DMS53 treated with DMSO at 0.1 percent for 48 hours (cell line): ENCODE data around the gene TCIRG1.

ENCODE experiments used
- DNase-seq: peaks from one replicate; lab custom pipeline; 2025; ENCODE audit not compliant: unreplicated experiment; lab: John Stamatoyannopoulos, UW

The TCIRG1 gene

DNA sequence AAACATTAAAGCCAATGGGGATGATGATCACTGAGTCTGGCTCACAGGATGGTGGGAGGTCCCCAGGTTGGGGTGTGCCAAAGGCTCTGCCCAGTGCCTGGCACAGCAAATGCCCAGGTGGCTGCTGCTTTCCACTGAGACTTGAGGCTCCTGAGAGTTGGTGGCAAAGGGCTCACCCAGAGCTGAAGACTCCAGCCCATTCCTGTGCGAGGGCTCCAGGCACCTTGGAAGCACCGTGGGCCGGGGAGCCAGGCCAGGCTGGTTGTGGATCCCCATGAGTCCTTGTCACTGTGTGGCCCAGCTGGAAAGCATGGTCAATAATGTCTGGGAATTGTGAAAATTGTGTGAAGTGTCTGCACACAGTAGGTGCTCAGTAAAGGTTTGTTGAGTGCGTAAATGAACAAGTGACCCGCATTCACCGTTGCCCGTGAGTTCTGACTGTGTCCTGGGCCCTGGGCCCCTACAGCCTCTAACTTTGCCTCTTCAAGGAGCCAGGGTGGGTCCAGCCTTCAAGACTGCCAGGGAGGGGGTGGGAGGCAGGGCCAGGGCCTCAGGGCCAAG, 32.1 kb upstream of the TCIRG1 start:
- no peak for DNase-seq

DNA sequence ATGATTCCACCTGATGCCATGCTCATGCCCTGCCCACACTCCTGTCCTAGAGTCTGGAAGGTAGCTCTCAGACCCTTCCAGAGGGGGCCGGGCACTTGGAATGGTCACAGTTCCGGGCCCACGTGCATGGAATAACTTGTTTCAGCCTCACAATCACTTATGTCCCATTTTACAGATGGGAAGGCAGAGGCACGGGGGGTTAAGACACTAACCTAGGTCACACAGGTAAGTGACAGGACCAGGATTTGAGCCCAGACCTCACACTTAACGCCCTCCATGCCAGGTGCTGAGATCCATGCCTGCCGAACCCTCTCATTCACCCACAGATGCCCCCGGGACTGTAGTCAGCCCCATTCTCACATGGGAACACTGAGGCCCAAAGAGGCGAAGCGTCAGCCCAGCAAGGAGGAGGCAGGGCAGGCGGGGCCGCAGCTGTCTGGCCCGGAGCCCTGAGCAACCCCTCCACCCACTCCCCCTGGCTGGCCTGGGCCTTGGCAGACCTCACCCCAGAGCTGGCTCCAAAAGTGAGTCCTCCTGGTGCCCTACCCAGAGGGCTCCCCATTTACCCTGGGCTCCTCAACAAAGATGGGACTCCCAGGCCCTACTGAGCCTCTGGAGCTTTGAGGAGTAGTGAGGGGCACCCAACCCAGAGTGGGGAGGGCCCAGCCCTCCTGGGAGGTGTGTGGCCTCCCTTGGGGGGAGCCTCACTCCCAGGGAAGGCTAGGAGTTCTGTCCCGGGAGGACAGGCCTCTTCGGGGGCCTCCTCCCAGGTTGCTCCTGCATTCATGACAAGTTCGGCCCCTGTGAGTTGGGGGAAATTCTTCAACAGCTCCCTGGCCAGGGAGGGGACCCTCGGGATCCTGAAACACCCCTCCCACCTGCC, 31.1 kb upstream of the TCIRG1 start:
- no peak for DNase-seq

DNA sequence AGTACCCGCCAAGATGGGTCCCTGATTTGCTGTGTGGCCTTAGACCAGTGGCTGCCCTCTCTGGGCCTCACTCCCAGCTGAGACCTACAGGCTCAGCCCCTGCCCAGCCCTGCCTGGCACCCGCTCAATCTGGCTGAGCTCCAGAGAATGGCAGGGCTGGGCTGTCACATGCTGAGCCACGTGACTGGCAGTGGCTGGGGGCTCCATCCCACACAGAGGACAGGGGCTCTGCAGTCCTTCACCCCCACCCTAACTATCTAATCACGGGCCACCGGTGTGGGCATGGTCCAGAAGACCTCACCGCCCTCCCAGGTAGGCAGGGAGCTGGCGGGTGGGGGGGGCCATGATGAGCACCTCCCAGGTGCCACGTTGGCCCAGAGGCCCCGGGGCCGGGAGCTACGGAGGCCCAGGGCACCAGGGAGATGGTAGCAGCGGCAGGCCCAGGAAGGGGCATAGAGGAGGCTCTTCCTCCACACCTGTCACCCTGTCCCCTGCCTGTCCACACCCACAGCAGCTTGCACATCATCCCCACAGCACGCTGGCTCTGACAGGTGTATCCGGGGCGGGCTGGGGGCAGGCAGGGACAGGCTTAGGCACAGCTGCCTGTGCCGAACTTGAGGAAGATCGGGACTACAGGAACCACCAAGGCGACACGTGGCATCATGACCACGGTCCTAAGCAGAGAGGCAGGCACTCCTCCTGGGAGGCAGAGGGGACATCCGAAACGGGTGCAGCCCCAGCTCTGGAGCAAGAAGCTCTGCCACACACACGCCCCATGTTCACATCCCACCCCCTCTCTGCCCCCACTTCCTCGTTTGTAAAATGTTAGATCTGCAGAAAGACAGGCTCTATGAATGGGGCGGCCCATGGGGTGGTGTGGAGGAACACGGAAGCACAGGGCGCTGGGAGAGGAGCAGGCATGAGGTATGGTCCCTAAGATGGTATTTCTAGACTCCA, 30.2 kb upstream of the TCIRG1 start:
- peak; percentile 94 for DNase-seq

DNA sequence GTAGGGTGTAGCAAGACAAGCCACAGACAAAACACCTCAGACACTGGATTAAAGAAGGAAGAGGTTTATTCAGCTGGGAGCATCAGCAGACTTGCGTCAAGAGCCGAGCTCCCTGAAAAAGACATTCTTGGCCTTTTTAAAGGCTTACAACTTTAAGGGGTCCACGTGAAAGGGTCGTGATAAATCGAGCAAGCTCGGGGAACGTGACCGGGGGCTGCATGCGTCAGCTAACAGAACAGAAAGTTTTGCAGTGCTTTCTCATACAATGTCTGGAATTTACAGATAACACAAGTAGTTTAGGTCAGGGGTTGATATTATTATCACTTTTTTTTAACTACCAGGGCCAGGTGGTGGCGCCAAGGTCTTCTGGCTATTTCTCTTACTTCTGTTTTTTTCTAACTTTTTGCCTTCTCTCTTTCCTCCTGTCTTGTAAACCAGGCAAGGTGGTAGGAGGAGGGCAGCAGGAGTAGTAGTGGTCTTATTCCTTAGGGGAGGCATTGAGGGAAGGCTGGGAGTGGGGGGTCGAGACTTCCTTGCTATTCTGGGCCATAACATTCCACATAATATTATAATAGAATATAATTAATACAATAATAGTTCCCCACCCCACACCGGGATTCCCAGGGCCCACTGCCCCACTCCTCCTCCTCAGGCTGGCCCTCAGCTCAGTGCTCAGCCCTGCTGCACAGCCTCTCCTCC, 29.3 kb upstream of the TCIRG1 start:
- peak; percentile 16 for DNase-seq

DNA sequence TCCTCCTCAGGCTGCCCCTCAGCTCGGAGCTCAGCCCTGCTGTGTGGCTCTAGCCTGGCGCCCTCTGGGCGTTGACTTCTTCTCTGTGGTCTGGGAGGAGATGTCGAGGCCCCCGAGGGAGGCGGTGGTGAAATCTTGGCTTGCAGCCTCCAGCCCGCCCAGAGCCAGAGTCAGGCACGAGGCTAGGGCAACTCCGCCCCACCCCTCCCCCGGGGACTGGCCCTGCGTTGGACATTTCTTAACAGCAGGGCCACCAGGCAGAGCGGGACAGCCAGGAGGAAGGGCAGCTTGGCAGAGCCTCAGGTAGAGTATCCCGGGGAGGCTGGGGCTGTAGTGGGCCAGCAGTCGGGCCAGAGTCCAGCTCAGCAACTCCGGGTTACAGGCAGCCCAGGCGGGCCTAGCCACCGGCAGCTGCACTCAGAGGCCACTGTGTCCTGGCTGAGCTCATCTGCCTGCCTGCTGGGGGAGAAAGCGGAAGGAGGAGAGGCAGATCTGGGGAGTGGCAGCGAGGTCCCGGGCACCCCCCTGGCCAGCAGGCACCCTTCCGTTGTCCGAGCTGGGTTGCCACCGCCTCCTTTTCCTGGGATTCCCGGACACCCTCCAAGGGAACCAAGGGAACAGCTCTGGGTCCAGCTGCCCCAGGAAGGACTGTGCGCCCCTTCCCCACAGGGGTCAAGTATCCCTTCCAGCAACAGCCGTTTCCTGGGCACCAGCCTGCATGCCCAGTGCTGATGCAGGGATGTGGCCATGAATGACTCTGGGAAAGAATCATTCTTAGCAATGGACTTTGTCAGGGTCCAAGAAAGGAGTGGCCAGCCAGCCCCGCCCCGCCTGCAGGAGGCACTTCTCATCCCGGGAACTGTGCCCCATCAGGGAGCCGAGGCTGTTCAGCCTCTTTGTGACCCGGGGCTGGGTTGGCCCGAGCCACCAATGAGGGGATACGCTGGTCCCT, 28.5 kb upstream of the TCIRG1 start, which contains the start of gene ALDH3B1:
Gene ALDH3B1, plus strand, starts transcription at position 238 of the 952 bp plus-strand sequence. CDS start 4,971 bp downstream, outside the sequence.
- no peak for DNase-seq

DNA sequence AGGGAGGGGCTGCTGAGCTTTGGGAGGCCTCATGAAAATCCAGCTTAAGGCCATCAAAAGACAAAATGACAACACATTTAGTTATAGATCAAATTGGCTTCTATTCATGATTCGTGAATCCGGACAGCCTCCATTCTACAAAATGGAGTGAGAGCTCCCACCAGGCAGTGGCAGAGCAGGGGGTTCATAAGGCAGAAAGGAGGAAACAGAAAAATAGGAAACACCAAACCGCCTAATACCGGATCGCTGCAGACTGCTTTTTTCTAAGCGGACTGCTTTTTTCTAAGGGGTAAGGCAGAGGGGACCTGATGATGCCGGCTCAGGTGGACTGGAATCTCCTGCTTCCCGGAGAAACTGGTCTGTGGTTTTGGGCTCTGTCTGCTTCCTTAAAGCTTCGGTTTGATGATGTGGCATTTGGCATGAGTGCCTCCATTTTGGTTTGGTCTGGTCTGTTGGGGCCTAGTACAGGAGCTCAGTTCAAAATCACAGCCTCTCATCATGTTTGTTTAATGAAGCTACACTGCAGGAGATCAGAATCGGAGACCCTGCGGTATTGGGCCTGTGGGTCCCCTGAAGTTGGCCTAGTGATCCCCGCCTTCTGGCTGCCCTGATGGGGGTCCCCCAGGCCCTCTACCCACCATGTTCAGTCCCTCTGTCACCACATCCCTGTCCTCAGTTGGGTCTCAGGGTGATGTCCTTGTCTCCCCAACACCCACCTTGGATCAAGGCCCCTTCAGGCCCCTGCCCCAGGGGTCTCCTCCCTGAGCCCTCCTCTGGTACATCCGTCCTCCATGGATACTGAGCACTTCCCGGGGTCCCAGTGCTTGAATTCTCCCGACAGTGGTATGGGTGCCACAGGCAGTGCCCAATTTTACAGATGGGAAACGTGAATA, 27.5 kb upstream of the TCIRG1 start:
- no peak for DNase-seq

DNA sequence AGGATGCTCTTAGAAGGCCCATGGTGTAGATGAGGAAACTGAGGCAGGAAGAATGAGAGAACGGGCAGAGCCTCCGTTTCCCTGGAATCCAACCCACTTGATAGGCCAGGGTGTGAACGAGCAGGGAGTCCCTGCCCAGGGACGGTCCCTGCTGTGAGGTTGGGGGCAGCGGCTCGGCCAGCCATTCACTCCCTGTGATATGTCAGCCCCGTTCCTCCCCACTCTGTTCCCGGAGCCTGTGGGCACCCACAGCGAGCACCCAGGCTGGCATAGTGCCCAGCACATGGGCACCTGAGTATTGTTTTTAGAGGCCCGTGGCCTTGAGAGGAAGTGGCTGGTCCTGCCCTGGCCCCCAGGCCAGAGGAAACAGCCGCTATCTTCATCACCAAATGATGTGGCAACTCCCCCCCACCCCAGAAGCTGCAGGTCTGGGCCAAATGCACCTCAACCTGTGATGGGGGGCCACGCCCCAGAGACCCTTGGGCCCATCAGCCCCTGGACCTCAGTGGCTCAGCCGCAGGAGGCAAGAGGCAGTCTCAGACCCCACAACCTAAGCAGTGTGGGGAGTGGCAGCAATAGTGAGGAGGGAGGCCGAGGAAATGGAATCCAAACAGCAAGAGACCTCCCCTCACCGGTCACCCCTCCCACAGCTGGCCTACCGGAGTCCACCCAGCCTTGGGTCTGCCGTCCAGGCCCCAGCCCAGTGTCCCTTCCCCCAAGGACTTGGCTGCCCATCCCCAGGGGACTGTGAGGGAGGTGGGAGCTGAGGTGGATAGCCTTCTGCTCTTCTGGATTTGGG, 26.6 kb upstream of the TCIRG1 start:
- no peak for DNase-seq

DNA sequence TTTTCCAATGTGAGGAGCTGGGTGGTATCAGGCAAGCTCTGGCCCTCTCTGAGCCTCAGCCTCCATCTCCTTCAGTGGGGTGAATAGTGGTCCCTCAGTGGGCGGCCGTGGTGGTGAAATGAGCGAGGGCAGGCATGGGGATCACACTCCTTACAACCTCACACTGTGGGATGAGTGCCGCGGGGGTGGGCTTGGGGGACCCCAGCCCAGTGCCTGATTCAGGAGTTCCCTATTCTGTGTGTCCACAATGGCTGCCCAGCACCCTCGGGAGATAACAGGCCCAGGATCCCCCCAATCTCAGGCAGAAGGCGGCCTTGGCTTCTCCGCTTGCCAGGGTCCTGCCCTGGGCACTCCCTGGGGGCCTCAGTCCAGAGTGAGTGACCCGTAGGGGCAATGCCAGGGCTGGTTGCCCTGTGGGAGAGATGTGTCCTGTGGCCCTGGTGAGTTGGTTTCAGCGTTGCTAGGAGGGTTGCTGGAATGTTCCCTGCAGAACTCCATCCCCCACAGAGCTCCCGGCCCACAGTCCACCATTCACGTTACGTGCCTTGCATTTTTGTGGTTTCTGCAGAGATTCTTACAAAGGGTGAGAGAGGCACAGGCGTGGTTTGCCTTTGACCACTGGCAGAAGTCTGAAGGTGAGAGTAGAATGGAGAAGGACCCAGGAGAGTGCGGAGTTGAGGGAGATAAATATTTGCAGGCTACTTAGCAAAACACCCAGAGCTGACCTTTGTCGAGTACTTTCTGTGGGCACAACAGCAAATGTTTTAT, 25.8 kb upstream of the TCIRG1 start:
- no peak for DNase-seq

DNA sequence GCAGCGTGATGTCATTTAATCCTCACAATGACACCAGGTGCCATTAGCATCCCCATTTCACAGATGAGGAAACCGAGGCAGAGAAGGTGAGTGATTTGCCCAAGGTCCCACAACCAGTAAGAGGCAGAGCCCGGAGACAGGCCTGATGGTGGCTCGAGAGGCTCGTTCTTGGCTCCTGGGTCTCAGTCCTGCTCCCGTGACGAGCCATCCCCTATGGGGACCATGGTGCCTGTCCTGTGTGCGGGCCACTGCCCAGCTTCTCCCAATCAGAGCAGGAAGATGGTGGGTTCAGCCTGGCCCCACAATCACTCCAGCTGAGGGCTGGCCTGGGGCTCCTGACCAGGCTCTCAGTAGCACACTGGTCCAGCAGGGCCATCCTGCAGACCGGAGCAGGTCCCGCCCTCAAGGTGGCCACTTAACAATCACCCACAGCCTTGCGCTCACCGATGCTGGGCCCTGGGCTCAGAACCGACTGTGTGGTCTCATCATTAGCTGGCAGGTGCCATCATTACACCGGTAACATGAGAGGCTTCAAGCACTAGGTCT, 25.1 kb upstream of the TCIRG1 start:
- DNase-seq = no peak

DNA sequence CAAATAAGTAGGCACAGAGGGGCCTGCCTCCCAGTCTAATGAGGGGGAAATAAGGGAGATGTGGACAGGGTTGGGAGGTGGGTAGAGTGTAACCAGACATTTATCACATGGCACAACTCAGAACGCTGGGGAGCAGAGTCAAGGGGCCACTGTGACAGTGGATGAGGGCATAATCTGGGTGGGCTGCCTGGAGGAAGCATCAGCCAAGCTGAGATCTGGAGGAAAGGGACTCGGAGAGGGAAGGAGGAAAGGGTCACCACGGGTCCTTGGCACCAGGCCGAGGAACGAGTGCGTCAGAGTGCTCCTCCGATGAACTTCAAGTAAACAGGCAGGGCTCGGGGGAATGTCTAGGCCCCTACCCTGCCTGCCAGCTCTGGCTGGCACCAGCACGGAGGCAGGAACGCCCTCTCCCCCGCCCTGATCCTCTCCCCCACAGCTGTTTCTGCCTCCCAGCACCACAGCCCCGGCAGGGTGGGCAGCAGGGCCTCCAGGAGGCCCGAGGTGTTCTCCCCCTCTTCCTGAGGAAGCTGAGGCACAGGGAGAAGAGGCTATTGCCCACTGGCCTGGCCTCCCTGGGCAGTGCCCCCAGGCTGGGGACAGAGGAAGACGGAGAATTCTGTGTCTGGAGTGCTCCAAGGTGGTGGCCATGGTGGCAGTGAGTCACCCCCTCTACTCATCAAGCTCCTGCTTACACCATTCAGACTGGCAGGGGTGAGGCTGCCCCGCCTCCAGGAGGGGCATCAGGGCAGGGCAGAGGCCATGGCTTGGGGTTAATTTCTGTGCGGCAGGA, 24.5 kb upstream of the TCIRG1 start:
- peak; percentile 17 for DNase-seq

DNA sequence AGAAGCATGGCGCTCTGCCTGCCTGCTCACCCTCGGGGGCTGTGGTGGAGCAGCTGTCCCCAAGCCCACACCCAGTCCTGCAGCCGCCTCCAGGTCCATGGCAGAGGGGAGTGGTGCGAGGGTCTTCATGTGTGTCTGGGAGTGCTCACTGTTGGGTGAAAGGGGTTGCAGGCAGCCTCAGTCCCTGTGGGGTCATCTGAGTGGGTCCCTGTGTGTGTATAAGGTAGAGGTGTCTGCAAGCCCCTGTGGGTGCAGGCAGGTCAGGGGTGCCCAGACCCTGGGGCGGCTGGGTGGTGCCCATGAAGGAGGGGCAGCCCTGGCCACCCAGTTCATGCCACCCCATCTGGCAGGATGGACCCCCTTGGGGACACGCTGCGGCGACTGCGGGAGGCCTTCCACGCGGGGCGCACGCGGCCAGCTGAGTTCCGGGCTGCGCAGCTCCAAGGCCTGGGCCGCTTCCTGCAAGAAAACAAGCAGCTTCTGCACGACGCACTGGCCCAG, 23.8 kb upstream of the TCIRG1 start:
- DNase-seq = no peak

DNA sequence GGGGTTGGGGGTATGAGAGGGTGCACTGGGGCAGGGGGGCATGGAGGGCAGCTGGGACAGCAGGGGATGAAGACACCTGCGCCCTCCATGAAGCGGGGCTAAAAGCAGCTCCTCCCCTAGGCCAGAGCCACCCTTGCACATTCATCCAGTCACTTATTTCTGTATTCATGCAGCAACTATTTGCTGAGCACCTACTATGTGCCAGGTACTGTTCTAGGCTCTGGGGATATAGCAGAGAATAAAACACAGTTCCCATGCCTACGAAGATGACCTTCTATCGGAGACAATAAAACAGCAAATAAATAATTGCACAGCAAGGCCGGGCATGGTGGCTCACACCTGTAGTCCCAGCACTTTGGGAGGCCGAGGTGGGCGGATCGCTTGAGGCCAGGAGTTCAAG, 23.4 kb upstream of the TCIRG1 start:
- DNase-seq = no peak

DNA sequence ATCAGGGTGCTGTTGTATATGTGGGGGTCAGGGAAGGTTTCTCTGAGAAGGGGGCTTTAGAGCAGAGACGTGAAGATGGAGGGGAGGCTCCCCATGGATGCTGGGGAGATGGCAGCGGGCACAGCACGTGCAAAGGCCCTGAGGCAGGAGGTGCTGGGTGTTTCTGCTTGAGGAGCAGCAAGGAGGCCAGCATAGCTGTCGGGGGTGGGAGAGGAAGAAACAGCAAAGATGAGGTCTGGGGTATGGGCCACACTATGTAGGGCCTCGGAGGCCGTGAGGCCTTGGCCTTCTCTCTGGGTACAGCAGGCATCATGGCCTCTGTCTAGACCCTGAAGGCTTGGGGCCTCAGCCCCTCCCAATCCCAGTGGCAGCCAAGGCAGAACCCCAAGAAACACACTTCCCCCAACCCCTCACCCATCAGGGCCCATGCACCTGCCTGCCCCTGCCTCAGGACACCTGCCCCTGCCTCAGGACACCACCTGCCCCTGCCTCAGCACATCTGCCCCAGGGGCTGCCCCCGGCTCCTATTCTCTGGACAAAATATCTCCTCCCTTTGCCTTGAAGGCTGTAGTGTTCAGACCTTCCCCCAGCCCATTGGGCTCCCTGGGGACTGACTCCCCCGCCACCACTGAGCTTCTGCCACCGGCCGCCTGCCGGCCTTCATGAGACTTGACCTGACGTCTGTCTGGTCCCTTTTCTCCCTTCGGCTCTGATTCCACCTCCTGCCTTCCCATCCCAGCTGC, 22.5 kb upstream of the TCIRG1 start:
- no peak for DNase-seq

DNA sequence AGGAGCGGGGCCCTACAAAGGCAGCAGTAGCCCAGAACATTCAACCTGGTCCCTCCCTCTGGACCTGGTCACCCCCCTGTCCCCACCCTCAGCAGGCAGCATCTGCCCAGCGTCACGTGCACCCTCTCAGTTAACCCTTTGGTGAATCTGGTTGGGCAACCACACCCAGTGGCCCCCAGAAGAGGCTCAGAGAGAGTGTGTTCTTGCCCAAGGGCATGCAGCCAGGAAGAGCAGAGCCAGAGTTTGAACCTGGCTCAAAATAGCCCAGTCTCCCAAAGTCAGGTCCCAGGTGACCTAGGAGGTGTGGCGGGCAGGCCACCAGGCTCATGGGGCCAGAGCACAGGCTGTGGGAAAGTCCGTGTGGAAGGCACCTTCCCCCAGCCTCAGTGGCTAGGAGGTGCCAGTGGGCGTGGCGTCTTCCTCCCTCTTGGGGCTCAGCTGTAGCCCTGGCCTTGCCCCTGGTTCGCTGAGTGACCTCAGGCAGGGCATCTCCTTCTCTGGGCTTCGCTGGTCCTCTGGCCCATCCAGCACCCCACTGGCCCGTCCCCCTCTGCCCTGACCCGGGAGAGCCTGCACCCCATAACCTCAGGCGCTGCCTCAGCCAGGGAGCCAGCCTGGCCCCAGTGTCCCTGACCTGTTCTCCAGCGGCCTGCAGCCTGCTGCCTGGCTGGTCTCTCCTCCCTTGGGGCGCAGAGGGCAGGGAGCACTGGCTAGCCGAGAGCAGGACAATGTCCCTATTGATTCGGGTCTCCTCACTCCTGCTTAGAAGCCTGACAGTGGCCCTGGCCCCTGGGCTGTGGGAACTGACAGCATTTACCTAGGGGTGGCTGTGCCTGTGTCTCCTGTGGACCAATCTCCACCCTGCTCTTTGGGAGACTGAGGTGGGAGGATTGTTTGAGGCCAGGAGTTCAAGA, 21.7 kb upstream of the TCIRG1 start:
- no peak for DNase-seq
